HG03025 (cell line): ENCODE results near the gene DDAH1.
A peak's percentile ranks its signal among the peaks of the same experiment; 100 is the strongest.
"Not testable (repeated sequence)": the region's sequence is repeated elsewhere in the genome, so short reads cannot be mapped to it uniquely, and the experiment has no call there.

Experiments used
- ATAC-seq: cut with Tn5 transposase; IDR thresholded peaks from one replicate; pipeline ENCODE4 v1.9.1; 2021; ENCODE audit warnings: mild to moderate bottlenecking, moderate library complexity; ENCODE audit not compliant: unreplicated experiment, low FRiP score

Gene DDAH1

DNA sequence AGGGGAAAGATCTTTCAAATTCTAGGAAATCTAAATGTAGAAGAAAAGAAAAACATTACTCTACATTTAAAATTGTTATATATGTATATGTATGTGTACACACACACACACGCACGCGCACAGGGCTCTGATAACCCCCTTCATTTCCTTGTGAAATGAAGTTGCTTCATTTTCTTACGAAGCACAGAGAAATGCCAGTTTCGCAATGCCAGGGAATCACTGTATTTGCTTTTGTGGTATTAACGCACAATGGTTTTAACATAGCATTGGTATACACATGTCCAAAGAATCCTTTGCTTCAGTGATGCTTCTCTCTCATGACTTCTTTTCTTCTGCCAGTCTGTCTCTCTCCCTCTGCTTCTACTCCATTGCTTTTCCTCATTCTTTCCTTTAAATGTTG is 8.4 kb upstream of the DDAH1 start:
- no peak for ATAC-seq

DNA sequence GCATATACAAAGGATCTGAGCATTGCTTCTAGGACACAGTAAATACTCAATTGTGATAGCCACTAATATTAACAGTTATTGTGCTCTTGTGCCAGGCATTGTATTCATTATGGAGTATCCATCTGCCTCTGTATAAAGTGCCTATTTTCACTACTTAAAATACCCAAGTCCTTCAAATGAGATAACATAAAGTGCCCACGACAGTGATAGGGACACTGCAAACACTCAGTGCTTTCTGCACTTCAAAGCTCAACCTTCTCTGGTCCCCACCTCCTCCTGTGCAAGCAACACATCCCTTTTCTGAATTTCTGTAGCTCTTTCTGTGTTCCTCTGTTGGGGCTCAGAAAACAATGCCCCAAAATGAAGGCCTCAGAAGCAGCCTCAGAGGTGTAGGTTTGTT is 6.6 kb upstream of the DDAH1 start:
- no peak for ATAC-seq

DNA sequence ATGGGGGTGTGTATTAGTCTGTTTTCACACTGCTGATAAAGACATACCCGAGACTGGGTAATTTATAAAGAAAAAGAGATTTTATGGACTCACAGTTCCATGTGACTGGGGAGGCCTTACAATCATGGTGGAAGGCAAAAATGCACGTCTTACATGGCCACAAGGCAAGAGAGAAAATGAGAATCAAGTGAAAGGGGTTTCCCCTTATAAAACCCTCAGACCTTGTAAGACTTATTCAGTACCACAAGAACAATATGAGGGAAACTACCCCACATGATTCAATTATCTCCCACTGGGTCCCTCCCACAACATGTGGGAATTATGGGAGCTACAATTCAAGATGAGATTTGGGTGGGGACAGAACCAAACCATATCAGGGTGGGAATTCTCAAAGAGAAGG is 5.2 kb upstream of the DDAH1 start:
- ATAC-seq, result not testable (repeated sequence)

DNA sequence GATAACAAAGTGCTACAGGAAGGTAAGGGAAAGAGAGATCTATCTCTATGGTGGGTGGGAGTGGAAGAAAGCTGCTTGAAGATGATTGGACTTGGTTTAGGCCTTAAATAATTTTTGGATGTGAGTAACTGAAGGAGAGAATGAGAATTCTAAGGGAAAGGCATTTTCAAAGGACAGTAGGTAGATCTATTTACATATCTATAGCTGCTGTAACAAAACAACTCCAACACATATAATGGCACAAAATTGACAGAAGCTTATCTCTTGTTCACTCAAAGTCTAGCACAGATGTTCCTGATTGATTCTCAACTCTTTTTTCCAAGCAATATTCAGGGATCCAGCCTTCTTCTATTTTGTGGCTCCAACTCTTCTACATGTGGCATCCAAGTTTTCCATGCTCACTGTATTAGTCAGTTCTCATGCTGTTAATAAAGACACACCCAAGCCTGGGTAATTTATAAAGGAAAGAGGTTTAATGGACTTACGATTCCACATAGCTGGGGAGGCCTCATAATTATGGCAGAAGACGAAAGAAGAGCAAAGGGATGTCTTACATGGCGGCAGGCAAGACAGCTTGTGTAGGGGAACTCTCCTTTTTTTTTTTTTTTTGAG is 3.1 kb upstream of the DDAH1 start:
- no peak for ATAC-seq

DNA sequence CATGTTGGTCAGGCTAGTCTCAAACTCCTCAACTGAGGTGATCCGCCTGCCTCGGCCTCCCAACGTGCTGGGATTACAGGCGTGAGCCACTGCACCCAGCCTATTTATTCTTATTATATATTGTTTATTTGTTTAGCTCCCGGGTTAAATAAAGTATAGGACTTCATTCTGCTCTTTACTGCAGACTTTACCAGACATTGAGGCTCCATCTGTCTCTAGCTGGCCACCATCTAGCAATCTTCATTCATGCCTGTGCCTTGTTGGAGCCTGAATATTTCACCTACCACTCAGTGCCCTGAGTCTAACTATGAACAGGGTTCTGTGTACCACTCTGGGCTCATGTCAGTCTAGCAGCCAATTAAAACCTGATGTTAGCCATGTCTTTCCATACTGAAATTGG is 2.1 kb upstream of the DDAH1 start:
- no peak for ATAC-seq

DNA sequence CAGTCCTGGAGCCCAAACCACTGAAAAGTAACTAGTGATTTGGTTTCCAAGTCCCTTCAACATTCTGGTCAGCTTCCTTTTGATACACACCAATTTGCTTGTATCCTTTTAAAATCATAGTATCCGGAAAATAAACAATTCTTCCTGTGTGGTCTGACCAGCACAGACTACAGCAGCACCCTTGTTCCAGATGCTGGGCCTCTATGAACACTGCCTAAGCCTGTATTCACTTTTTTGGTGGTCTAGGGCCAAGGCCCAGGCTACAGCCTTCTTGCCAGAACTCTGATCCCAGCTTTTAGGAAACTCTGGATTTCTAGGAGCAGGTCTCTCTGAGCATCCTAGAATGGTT is 801 bp upstream of the DDAH1 start:
- no peak for ATAC-seq

DNA sequence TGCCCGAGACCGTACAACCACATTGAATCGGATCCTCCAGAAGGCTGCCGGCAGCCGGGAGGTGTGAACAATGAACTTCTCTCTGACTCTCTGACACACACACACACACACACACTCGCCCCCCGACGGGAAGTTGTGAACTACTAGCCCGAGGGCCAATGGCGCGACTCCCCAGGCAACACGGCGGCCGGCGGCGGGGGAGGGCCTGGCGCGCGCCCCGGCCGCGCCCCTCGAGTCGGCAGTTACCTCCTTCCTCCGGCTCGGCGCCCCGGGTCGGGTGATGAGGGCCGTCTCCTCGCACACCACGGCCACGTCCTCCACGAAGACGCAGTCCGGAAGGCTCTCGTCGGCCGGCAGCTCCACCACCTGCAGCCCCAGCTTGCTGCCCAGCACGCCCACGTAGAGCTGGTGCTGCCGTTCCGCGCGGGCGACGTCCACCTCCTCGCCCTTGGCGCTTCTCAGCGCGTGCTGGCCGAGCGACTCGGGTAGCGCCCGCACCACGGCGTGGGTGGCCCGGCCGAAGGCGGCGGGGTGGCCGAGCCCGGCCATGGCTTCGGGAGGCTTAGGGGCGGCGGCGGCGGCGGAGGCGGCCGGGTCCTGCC is 361 bp downstream of the DDAH1 start:
- peak; percentile 74 for ATAC-seq

DNA sequence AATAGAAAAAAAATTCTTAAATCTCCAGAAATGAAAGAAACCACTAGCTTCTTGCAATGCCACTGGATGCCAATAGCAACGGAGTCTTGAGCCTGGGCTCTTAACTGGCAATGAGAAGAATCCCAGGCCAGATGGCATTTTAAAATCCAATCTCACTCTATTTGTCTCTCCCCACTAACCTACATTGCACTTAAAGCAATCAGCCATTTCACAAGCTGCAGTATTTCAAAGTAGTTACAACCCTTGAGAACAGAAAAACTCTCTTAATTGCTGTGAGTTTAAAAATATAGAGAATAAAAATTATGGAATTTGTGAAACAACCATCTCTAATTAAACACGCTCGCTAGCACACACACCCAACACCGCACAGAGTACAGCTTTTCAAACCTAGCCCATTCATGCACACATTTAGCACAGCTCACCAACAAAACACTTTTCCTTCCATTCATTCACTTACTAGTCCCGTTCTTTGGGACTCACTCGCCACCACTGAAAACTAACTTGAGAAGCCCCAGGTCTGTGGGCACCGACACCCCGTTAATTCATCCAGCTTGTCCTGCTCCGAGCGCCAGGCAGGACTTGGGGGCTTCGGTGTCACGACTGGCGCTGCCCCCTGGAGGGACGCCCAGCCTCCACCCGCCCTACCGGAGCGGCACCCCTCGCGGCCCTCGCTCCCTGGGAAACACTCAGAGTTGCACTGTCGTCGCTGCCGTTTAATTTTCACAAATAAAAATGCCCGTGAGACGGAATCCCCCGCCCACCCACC is 1.0 kb downstream of the DDAH1 start:
- ATAC-seq, result no peak

DNA sequence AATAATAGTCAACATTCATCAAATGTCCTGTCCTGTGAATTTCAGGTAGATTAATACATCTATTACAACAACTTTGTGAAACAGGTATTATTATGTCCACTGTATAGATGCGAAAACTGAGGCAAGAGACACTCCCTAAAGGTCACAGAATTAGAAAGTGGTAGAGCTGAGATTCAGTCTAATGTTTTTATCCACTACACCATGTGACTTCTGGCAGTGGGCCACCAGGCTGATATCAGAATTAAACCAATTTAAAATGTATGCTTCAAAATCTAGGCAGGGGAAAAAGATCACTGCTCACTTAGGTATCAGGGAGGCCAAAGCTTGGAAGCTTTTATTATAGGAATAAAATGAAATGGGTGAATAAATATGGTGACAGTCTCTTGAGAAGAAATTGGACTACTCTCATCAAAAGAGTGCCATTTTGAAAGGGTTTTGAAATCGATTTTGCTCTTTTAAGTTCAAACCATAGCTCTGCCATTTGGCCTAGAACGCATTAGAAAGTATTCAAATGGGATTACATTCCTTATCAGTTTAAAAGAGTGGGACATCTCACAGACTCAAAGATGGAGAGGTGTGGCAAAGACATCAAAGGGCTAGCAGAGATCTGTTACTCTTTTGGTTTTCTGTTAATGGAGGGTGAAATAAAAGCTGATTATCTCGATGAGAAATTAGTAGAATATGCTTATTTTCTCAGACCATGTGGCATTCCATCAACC is 1.9 kb downstream of the DDAH1 start:
- no peak for ATAC-seq

DNA sequence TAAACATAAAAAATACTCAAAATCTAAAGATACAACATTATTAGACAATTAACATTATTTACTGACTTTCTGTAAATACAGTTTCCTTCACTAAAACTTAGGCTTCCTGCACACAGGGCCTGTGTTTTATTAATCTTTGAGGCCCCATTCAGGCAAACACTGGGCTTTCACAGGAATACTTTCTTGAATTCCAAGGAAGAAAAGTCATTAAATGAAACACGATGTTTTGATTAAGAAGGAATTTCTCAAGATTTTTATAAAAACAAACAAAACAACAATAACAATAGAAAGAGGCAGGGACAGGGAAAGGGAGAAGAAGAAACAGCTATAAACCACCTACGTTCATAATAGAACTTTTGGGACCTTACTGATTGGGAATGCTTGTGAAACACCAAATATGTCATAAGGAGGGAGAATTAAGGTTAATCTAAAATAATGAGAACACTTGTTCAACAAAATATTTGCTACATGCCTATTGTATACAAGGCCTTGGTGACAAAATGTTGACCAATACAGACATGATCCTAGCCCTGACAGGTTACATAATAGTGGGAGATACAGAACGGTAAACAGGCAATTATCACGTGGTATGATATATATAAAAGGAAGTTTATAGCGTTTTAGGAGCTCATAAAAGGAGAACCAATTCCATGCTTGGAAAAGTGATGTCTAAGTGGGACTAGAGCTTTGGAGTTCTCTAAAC is 3.6 kb downstream of the DDAH1 start:
- ATAC-seq, result no peak

DNA sequence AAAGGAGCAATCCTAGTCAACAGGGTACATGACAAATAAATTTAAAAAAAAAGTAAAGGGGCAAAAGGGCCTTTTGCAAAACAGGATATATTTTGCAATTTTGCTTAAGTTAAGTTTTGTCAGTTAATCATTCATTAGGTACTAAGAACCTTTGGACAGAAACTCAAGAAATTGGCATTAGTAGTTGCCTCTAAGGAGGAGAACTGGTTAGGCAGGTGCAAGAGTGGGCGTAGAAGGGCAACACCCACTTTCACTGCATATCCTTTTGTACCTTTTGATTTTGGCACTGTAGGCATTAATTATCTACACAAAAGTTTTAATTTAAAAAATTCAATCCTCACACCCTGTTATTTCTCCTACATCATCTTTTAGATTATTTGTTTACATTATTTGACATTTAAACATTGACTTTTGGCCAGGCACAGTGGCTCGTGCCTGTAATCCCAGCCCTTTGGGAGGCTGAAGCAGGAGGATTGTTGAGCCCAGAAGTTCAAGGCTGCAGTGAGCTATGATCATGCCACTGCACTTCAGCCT is 4.3 kb downstream of the DDAH1 start:
- ATAC-seq, result no peak

DNA sequence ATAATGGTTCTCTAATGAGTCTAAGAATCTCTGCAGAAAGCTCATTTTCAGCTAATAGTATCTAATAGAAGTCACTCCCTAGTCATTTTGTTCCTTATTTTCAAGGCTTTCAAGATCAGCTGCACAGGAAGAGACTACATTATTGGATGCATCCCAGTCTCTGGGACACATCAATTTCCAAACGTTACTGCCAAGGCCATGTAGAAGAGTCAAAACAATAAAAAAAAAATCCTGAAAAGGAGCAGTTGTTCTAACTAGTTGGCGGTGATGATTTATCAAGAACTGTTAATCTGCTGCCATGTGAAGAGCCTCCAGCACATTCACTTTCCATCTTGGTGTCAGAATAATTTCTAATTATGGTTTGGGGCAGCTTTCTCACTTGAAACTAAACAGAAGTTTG is 5.7 kb downstream of the DDAH1 start:
- ATAC-seq, result no peak

DNA sequence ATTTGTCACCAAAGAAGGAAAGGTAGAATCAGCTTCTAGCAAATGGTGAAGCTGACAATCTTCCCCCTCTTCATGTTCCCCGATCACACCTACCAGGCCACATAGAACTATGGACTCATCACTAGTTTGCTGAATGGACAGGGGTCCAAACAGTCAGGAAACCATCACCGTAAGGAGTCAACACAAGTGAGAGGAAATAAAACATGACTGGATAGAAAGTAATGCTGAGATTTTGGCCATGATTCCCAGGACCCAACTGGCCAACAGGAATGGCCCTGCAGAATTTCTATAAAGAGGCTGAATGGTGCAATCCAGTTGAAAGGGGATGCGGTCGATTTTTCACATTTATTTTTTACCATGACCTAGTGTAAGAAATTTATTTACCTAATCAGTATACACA is 10.7 kb downstream of the DDAH1 start:
- ATAC-seq, result no peak

DNA sequence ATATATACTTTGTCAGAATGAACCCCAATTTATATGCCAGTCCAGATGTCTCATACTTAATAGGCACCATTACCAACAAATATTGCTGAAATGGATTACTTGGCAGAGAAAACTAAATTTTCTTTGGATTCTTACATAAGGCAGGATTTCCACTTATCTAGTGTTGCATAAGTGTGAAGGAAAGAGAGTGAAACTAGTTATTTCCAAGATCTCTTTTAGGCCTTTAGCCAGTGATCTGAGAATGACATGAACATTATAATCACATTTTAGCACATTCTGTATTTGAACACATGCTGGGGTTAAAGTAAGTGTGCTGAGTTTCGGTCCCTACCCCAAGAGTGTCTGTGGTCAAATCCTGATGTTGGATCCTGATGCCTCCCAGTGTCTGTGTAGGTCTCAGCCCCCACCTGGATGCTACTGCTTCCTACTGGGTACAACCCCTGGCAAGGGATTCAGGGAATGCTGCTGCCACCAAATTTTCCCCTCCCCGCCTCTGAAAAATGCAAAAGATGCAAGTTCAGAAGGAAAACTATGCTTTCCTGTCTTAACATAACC is 11.2 kb downstream of the DDAH1 start:
- no peak for ATAC-seq

DNA sequence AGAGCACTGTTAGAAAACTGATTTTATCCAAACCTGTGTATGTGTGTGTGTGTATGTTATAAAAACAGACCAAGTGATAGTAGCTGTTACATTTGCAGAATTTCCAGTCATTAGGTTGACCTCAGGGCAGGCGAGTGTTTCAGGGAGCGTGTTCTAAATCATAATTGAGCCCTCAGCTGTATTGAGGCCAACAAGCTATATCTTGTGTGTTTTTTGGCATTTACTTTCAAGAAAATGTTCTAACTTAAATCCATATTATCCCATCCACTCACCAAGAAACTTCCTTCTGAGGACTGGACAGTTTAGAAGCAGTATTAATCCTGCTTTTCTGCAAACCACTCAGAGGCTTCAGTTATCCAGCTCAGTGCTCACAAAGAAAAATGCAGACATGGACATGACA is 12.0 kb downstream of the DDAH1 start:
- no peak for ATAC-seq

DNA sequence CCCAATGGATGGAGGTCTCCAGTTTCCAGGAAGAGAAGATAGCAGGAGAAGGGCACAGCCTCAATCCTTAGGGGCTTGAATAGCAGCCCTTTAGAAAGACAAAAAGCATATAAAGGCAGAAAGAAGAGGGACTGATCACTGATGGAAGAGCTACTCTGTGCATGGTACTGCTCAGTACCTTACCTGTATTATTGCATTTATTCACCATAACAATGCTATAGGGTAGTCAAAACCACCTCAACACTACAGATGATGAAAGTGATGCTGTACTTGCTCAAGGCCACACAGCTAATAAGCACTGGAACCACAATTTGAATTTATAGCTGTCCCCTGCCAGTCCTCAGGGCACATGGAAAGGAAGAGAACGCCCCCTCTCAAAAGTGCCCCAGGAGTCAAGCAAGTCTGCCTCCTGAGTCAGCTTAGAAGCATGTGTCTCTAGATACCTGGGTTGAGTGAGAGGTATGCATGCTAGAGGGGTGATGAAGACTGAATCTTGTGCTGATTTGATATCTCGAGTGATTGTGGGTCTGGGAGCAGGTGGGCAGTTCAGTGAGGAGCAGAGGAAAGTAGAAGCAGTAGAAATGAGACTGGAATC is 13.6 kb downstream of the DDAH1 start:
- ATAC-seq, result no peak

DNA sequence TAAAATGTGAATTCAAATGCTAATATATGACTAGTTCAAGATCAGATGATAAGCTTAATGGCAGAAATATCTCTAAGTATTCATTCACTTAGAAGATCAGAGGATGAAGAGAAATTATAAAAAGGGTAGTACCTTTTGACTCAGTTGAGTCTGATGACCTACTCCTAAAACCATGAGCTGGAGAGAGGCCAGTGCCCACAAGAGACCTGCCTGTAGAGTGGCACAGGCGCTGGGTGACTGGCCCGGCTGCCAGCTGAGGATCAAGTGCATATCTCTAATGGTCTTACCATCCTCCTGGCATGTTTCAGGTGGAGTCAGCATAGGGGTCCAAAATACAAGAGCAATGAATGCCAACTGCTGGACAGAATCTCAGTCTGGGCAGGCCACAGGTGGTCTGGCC is 14.1 kb downstream of the DDAH1 start:
- ATAC-seq, result no peak

DNA sequence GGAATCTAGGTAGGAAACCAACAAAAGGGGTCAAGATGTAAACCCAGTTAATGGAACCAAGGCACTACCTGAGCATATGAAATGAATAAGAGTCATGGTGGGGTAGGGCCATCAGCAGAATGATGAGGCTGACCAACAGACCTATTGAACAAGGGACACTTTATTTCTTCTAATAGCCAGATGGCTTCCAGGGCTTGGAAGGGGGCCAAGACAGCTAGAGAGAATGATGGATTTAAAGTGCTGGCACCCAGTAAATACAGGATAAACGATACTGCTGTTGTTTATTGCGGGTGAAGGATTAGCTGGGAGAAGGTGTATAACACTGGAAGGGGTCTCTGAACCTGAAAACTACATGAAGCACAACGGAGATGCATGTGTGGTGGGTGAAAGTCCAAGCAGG is 15.6 kb downstream of the DDAH1 start:
- ATAC-seq, result no peak

DNA sequence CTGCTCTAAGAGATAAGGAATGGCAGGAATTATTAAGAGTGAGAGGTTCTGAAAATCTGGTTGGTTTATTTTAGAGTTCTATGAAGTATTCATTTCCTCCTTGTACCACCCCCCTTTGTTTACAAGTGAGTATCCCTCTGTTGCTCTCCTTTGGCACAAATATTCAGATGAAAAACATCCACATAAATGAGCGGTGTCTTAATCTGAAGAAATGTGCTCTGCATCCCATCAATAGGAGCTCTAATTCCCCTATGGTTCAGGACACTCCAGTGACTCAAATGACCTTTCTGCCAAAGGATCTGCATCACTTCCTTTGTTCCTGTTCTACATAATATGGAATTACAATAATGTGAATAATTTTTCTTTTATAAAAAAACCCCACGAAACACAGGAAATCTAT is 16.6 kb downstream of the DDAH1 start:
- no peak for ATAC-seq
